Smooth muscle cell (in vitro differentiated cells): Measurements from ENCODE around the gene REC114. TPM values are rescaled to one million over a fixed set of nuclear protein-coding genes. Genes with fewer than 3 reads are reported as not detected.

Source experiments
- DNase-seq: peaks from one replicate; lab custom pipeline; 2025; ENCODE audit not compliant: unreplicated experiment; lab: John Stamatoyannopoulos, UW
- H2AFZ ChIP-seq: fragments of 200-600 bp; sonication (generic); 2 replicates; pipeline ENCODE4 v1.6.0; 2016; ENCODE audit warnings: antibody characterized with exemption, low read depth, mild to moderate bottlenecking
- H3F3A ChIP-seq: fragments of 200-600 bp; sonication (generic); 2 replicates; pipeline ENCODE4 v1.6.0; 2017; ENCODE audit warnings: antibody characterized with exemption, low read depth
- H3K27ac ChIP-seq: fragments of 200-600 bp; sonication (generic); 2 replicates; pipeline ENCODE4 v1.5.1; 2016; ENCODE audit warnings: low read depth, mild to moderate bottlenecking
- H3K27me3 ChIP-seq: fragments of 200-600 bp; sonication (generic); 2 replicates; pipeline ENCODE4 v1.6.1; 2016; ENCODE audit warnings: low read depth, mild to moderate bottlenecking
- H3K36me3 ChIP-seq: fragments of 200-600 bp; sonication (generic); 2 replicates; pipeline ENCODE4 v1.5.1; 2016; ENCODE audit warnings: low read depth
- H3K4me1 ChIP-seq: fragments of 200-600 bp; sonication (generic); 2 replicates; pipeline ENCODE4 v1.5.1; 2016; ENCODE audit warnings: low read depth
- H3K4me2 ChIP-seq: fragments of 200-600 bp; sonication (generic); 2 replicates; pipeline ENCODE4 v1.6.0; 2016; ENCODE audit warnings: mild to moderate bottlenecking
- H3K4me3 ChIP-seq: fragments of 200-600 bp; sonication (generic); 2 replicates; pipeline ENCODE4 v1.5.1; 2016; ENCODE audit warnings: mild to moderate bottlenecking
- H3K79me2 ChIP-seq: fragments of 200-600 bp; sonication (generic); 2 replicates; pipeline ENCODE4 v1.6.0; 2016; ENCODE audit warnings: low read depth, mild to moderate bottlenecking
- H3K9ac ChIP-seq: fragments of 200-600 bp; sonication (generic); 2 replicates; pipeline ENCODE4 v1.6.0; 2016; ENCODE audit warnings: low read depth
- H3K9me3 ChIP-seq: fragments of 200-600 bp; sonication (generic); replicated peaks from 2 replicates; pipeline ENCODE4 v1.5.1; 2016; ENCODE audit warnings: low read depth
- H4K20me1 ChIP-seq: fragments of 200-600 bp; sonication (generic); 2 replicates; pipeline ENCODE4 v1.6.0; 2016; ENCODE audit warnings: low read depth
- WGBS: methylation state at CpG from one replicate; pipeline ENCODE4 v1.1.7; 2016; ENCODE audit warnings: low lambda C conversion rate; 5-methylcytosine and 5-hydroxymethylcytosine counted together
- polyA plus RNA-seq: library from polyadenylated mRNA; unstranded; fragments of >200 nt; fragmentation: Nextera tagmentation; extraction: Ambion mirVana; gene quantifications from 2 replicates; pipeline ENCODE4 v1.2.1, GENCODE V29; 2016
- total RNA-seq: library from RNA; depleted of rRNA; stranded (reverse); fragments of >200 nt; gene quantifications from 2 replicates; pipeline ENCODE4 v1.2.3, GENCODE V29; 2014
- TF ChIP-seq, protein P1 (sequence below): fragments of 200-600 bp; sonication (generic); IDR thresholded peaks from 2 replicates; pipeline ENCODE4 v1.5.1; 2017; ENCODE audit warnings: borderline replicate concordance, mild to moderate bottlenecking, antibody characterized with exemption; ENCODE audit not compliant: insufficient read depth, poor library complexity, severe bottlenecking

REC114 gene
- total and polyA plus RNA-seq, 2 experiments from 2014 or later, result not detected

GRCh38 chr15:73454096-73454495 is 11.1 kb downstream of the REC114 start:
- no peaks in the 10 kb centered on the region for H3K9me3 ChIP-seq
- H3K4me1 ChIP-seq, result no peaks in the 10 kb centered on the region
- H3K36me3 ChIP-seq, result no peaks in the 10 kb centered on the region
- no peak for DNase-seq
- TF ChIP-seq, protein P1, sequence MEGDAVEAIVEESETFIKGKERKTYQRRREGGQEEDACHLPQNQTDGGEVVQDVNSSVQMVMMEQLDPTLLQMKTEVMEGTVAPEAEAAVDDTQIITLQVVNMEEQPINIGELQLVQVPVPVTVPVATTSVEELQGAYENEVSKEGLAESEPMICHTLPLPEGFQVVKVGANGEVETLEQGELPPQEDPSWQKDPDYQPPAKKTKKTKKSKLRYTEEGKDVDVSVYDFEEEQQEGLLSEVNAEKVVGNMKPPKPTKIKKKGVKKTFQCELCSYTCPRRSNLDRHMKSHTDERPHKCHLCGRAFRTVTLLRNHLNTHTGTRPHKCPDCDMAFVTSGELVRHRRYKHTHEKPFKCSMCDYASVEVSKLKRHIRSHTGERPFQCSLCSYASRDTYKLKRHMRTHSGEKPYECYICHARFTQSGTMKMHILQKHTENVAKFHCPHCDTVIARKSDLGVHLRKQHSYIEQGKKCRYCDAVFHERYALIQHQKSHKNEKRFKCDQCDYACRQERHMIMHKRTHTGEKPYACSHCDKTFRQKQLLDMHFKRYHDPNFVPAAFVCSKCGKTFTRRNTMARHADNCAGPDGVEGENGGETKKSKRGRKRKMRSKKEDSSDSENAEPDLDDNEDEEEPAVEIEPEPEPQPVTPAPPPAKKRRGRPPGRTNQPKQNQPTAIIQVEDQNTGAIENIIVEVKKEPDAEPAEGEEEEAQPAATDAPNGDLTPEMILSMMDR, result no peak
- 32% methylated on average over 1 of the region's 1 CpG for WGBS
- no peaks in the 10 kb centered on the region for H3K27me3 ChIP-seq
- no peak overlapping the region for H3K9ac ChIP-seq
- H3F3A ChIP-seq, result no peaks in the 10 kb centered on the region
- no peak overlapping the region for H3K27ac ChIP-seq
- H3K79me2 ChIP-seq, result no peaks in the 10 kb centered on the region
- no peaks in the 10 kb centered on the region for H4K20me1 ChIP-seq
- no peak overlapping the region for H3K4me2 ChIP-seq
- H2AFZ ChIP-seq, result no peak overlapping the region
- H3K4me3 ChIP-seq, result no peak overlapping the region

DNA sequence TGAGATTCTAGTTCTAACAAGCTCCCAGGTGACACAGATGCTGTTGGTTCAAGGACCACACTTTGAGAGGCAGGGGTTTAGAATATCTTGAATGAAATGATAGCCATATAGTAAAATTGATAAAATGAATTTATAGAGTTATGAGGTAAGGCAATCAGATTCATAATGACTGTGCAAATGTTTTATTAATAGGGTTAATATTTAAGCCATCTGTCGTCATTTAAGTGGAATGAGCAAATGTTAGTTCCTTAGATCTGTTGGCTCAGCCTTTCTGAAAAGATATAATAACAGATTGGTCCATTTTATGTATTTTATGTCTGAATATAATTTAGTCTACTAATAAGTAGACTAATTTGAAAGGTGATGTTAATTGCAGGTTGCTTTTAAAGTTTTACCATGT is 12.9 kb downstream of the REC114 start:
- DNase-seq, result no peak
- TF ChIP-seq, protein P1, result no peak
- Histone ChIP-seq H3K9ac (no peak overlapping the region), H3F3A (no peaks in the 10 kb centered on the region), H2AFZ (no peak overlapping the region), H3K27me3 (no peaks in the 10 kb centered on the region), H4K20me1 (no peaks in the 10 kb centered on the region), H3K36me3 (no peaks in the 10 kb centered on the region), H3K9me3 (no peaks in the 10 kb centered on the region), H3K27ac (no peak overlapping the region), H3K4me2 (no peak overlapping the region), H3K4me1 (no peaks in the 10 kb centered on the region), H3K4me3 (no peak overlapping the region), H3K79me2 (no peaks in the 10 kb centered on the region)
- WGBS, result 97% methylated on average over 1 of the region's 1 CpG

DNA sequence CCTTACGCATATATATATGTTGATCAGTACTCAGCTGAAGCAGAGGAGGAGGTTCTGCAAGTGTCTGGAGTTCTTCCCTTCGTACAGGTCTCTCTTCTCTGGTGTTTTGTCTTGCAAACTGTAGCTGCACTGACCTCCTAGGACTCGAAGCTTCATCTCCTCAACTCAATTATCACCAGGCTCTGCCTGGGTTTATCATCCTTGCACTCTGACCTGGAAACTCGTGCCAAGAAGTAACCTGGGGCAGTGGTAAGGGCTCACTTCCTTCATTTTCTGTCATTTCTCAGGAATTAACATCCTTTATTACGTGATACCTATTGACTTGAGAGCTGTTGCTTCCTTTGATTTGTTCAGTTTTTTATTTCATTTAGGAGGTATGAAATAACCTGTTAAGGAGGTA is 14.4 kb downstream of the REC114 start:
- no peaks in the 10 kb centered on the region for H3K9me3 ChIP-seq
- no peak overlapping the region for H3K4me3 ChIP-seq
- H3K36me3 ChIP-seq, result no peaks in the 10 kb centered on the region
- H3K4me2 ChIP-seq, result no peak overlapping the region
- H2AFZ ChIP-seq, result no peak overlapping the region
- no peak overlapping the region for H3K27ac ChIP-seq
- H4K20me1 ChIP-seq, result no peaks in the 10 kb centered on the region
- H3K9ac ChIP-seq, result no peak overlapping the region
- no peaks in the 10 kb centered on the region for H3K79me2 ChIP-seq
- no peaks in the 10 kb centered on the region for H3K27me3 ChIP-seq
- WGBS, result 71% methylated on average over 5 of the region's 5 CpGs
- H3F3A ChIP-seq, result no peaks in the 10 kb centered on the region
- DNase-seq, result no peak
- TF ChIP-seq, protein P1, result no peak
- H3K4me1 ChIP-seq, result no peaks in the 10 kb centered on the region

DNA sequence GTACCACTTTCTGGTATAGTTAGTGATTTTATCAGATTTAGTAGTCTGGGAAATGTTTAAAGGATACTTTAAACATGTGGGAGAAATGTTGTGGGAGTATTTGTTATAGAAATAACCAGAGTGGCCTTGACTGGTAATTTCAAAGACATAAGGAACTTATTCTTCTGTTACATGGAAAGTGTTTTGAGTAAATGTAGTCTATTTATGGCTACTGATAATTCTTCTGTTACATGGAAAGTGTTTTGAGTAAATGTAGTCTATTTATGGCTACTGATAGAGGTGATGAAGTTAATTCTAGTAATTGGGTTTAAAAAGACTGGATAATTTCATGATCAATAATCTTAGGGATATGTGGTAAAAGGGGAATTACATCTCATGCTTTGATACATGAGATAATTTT is 17.7 kb downstream of the REC114 start:
- TF ChIP-seq, protein P1, result no peak
- Histone ChIP-seq H3F3A (no peaks in the 10 kb centered on the region), H2AFZ (no peak overlapping the region), H3K4me3 (no peak overlapping the region), H3K4me1 (no peaks in the 10 kb centered on the region), H4K20me1 (no peaks in the 10 kb centered on the region), H3K27me3 (peaks cover 9% of the 10 kb centered on the region), H3K27ac (no peak overlapping the region), H3K36me3 (no peaks in the 10 kb centered on the region), H3K79me2 (no peaks in the 10 kb centered on the region), H3K9me3 (no peaks in the 10 kb centered on the region), H3K9ac (no peak overlapping the region), H3K4me2 (no peak overlapping the region)
- no peak for DNase-seq
